ENCODE results near the gene ADPRHL1. TPM values are rescaled to one million over a fixed set of nuclear protein-coding genes. Genes with fewer than 3 reads are reported as not detected.
"Not testable (repeated sequence)": the region's sequence is repeated elsewhere in the genome, so short reads cannot be mapped to it uniquely, and the experiment has no call there.

The ADPRHL1 gene
- total RNA-seq, 2 donors from 2014 or later = 4.0 to 7.8 TPM

- intact Hi-C loops (cut with DNase I, micrococcal nuclease) = no loop called here
- ATAC-seq (no peak), DNase-seq (no peak)
These were observed 10.3 kb downstream of the ADPRHL1 start for GRCh38 chr13:113442985-113443362.

GRCh38 chr13:113442354-113442984 is 10.8 kb downstream of the ADPRHL1 start:
- no peak for ATAC-seq
- intact Hi-C loops (cut with DNase I, micrococcal nuclease) = no loop called here
- no peak for DNase-seq

GRCh38 chr13:113441661-113442060 is 11.6 kb downstream of the ADPRHL1 start:
- ATAC-seq = no peak
- intact Hi-C loops (cut with DNase I, micrococcal nuclease) = no loop called here
- DNase-seq = no peak

GRCh38 chr13:113437408-113438010 is 15.8 kb downstream of the ADPRHL1 start:
- no peak for DNase-seq
- intact Hi-C loops (cut with DNase I, micrococcal nuclease) = no loop called here
- peak; percentile 50 for ATAC-seq

GRCh38 chr13:113436866-113437265 is 16.4 kb downstream of the ADPRHL1 start:
- DNase-seq; ATAC-seq; intact Hi-C loops (cut with DNase I, micrococcal nuclease): not testable (repeated sequence)

- DNase-seq; intact Hi-C loops (cut with DNase I, micrococcal nuclease); ATAC-seq: not testable (repeated sequence)
These were observed 17.4 kb downstream of the ADPRHL1 start for GRCh38 chr13:113435907-113436306.

GRCh38 chr13:113433391-113433916 is 19.8 kb downstream of the ADPRHL1 start:
- intact Hi-C loops (cut with DNase I, micrococcal nuclease) = no loop called here
- ATAC-seq (no peak), DNase-seq (no peak)

GRCh38 chr13:113432506-113433270 is 20.6 kb downstream of the ADPRHL1 start:
- intact Hi-C loops (cut with DNase I, micrococcal nuclease) = no loop called here
- DNase-seq (no peak), ATAC-seq (no peak)

GRCh38 chr13:113431171-113431570 is 22.1 kb downstream of the ADPRHL1 start:
- intact Hi-C loops (cut with DNase I, micrococcal nuclease) = no loop called here
- no peak for DNase-seq
- no peak for ATAC-seq

GRCh38 chr13:113430378-113431110 is 22.7 kb downstream of the ADPRHL1 start:
- DNase-seq = no peak
- no peak for ATAC-seq
- intact Hi-C loops (cut with DNase I, micrococcal nuclease) = no loop called here

GRCh38 chr13:113429608-113429985 is 23.7 kb downstream of the ADPRHL1 start:
- no peak for ATAC-seq
- no peak for DNase-seq
- intact Hi-C loops (cut with DNase I, micrococcal nuclease) = no loop called here

- intact Hi-C loops (cut with DNase I, micrococcal nuclease) = no loop called here
- ATAC-seq (no peak), DNase-seq (no peak)
These were observed 24.2 kb downstream of the ADPRHL1 start for GRCh38 chr13:113428871-113429607.

GRCh38 chr13:113428469-113428865 is 24.8 kb downstream of the ADPRHL1 start:
- DNase-seq (no peak), ATAC-seq (no peak)
- intact Hi-C loops (cut with DNase I, micrococcal nuclease) = no loop called here

GRCh38 chr13:113427562-113428468 is 25.5 kb downstream of the ADPRHL1 start:
- DNase-seq (no peak), ATAC-seq (no peak)
- intact Hi-C loops (cut with DNase I, micrococcal nuclease) = no loop called here

- no peak for ATAC-seq
- DNase-seq = no peak
- intact Hi-C loops (cut with DNase I, micrococcal nuclease) = no loop called here
These were observed 26.7 kb downstream of the ADPRHL1 start for GRCh38 chr13:113426591-113426986.

- no peak for DNase-seq
- intact Hi-C loops (cut with DNase I, micrococcal nuclease) = no loop called here
- no peak for ATAC-seq
These were observed 27.2 kb downstream of the ADPRHL1 start for GRCh38 chr13:113425941-113426590.

- ATAC-seq (no peak), DNase-seq (no peak)
- intact Hi-C loops (cut with DNase I, micrococcal nuclease) = no loop called here
These were observed 29.6 kb downstream of the ADPRHL1 start for GRCh38 chr13:113423520-113424163.

Data from left colon (tissue), 2 donors.